Calu3 (cell line): ENCODE data around the gene SUPT16H. TPM values are rescaled to one million over a fixed set of nuclear protein-coding genes. Genes with fewer than 3 reads are reported as not detected.

Experiments used
- BruUV-seq: library from RNA; stranded (reverse); fragments of 400-500 nt; replicated peaks from 2 replicates; lab custom pipeline; 2021; lab: Mats Ljungman, UMichigan
- CTCF ChIA-PET: fragments of 300-600 bp; sonication (Branson Sonifier 250); formaldehyde crosslinking; loops from one replicate; lab custom pipeline; 2022; ENCODE audit warnings: antibody characterized with exemption; lab: Charles Lee
- DNase-seq: peaks from one replicate; pipeline ENCODE4 v3.0.0; 2022
- H3K27ac Mint-ChIP-seq: one replicate; pipeline ENCODE4 v1.8.0; 2022; ENCODE audit warnings: mixed read lengths; ENCODE audit not compliant: unreplicated experiment
- H3K27me3 Mint-ChIP-seq: one replicate; pipeline ENCODE4 v1.8.0; 2022; ENCODE audit warnings: mixed read lengths; ENCODE audit not compliant: unreplicated experiment
- H3K36me3 Mint-ChIP-seq: one replicate; pipeline ENCODE4 v1.8.0; 2022; ENCODE audit warnings: mild to moderate bottlenecking, moderate library complexity, mixed read lengths; ENCODE audit not compliant: insufficient read depth, unreplicated experiment
- H3K4me1 Mint-ChIP-seq: one replicate; pipeline ENCODE4 v1.8.0; 2022; ENCODE audit warnings: mild to moderate bottlenecking, low read depth, mixed read lengths; ENCODE audit not compliant: unreplicated experiment
- H3K4me3 Mint-ChIP-seq: one replicate; pipeline ENCODE4 v1.8.0; 2022; ENCODE audit warnings: mild to moderate bottlenecking, low read depth, moderate library complexity, mixed read lengths; ENCODE audit not compliant: unreplicated experiment
- H3K9me3 Mint-ChIP-seq: one replicate; pipeline ENCODE4 v1.8.0; 2022; ENCODE audit warnings: low read depth, mixed read lengths; ENCODE audit not compliant: unreplicated experiment
- intact Hi-C: fragments of 100-400 bp; cut with micrococcal nuclease; formaldehyde crosslinking; loops from one replicate; pipeline ENCODE4 v1.10.0; 2022; ENCODE audit not compliant: unreplicated experiment
- total RNA-seq: library from RNA; stranded (reverse); gene quantifications from 2 replicates; pipeline ENCODE4 v1.2.3, GENCODE V29; 2022
- TF ChIP-seq, protein P1 (sequence below): fragments of 200-600 bp; IDR thresholded peaks from one replicate; pipeline ENCODE4 v1.8.0; 2022; ENCODE audit warnings: antibody characterized with exemption; ENCODE audit not compliant: unreplicated experiment

Gene SUPT16H
- total RNA-seq, 1 experiment from 2014 or later = 81.9 TPM

DNA sequence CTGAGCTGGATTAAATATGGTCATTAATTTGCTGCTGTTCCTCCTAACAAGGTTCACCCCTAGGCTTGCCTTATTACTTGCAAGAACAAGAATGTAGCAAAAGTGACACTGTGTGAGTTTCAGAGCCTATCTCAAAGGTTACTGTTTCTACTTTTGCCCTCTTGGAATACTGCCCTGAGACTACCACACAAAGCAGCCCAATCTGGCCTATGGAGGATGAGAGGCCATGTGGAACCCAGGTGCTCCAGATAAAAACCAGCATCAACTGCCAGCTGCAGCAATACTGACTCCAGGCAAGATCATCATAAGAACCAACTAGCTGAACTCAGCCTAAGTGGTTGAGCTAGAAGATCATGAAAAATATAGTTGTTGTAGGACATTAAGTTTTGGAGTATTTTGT lies 22.4 kb upstream of the SUPT16H start:
- TF ChIP-seq, protein P1, sequence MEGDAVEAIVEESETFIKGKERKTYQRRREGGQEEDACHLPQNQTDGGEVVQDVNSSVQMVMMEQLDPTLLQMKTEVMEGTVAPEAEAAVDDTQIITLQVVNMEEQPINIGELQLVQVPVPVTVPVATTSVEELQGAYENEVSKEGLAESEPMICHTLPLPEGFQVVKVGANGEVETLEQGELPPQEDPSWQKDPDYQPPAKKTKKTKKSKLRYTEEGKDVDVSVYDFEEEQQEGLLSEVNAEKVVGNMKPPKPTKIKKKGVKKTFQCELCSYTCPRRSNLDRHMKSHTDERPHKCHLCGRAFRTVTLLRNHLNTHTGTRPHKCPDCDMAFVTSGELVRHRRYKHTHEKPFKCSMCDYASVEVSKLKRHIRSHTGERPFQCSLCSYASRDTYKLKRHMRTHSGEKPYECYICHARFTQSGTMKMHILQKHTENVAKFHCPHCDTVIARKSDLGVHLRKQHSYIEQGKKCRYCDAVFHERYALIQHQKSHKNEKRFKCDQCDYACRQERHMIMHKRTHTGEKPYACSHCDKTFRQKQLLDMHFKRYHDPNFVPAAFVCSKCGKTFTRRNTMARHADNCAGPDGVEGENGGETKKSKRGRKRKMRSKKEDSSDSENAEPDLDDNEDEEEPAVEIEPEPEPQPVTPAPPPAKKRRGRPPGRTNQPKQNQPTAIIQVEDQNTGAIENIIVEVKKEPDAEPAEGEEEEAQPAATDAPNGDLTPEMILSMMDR = no peak
- CTCF ChIA-PET = no interaction called here
- intact Hi-C loops = no loop called here
- H3K9me3 Mint-ChIP-seq = no peaks in the 10 kb centered on the region
- no peak overlapping the region for H3K4me3 Mint-ChIP-seq
- H3K4me1 Mint-ChIP-seq = no peaks in the 10 kb centered on the region
- BruUV-seq = no TSS peak
- H3K27me3 Mint-ChIP-seq = no peaks in the 10 kb centered on the region
- no peak overlapping the region for H3K27ac Mint-ChIP-seq
- no peak for DNase-seq
- H3K36me3 Mint-ChIP-seq = peaks cover 61% of the 10 kb centered on the region

- Mint-ChIP-seq H3K27me3 (no peaks in the 10 kb centered on the region), H3K9me3 (no peaks in the 10 kb centered on the region), H3K27ac (no peak overlapping the region), H3K4me1 (no peaks in the 10 kb centered on the region), H3K36me3 (peaks cover 71% of the 10 kb centered on the region), H3K4me3 (no peak overlapping the region)
- TF ChIP-seq, protein P1 = no peak
- intact Hi-C loops = no loop called here
- DNase-seq = no peak
- no TSS peak for BruUV-seq
- CTCF ChIA-PET = no interaction called here
Observed at GRCh38 chr14:21405097-21405496, 21.3 kb upstream of the SUPT16H start.

- CTCF ChIA-PET = no interaction called here
- Mint-ChIP-seq H3K4me1 (no peaks in the 10 kb centered on the region), H3K27ac (no peak overlapping the region), H3K9me3 (no peaks in the 10 kb centered on the region), H3K27me3 (no peaks in the 10 kb centered on the region), H3K4me3 (no peak overlapping the region), H3K36me3 (peaks cover 50% of the 10 kb centered on the region)
- DNase-seq = no peak
- BruUV-seq = no TSS peak
- TF ChIP-seq, protein P1 = no peak
- intact Hi-C loops = no loop called here
Observed at GRCh38 chr14:21399311-21399870, 15.6 kb upstream of the SUPT16H start.

- Mint-ChIP-seq H3K9me3 (no peaks in the 10 kb centered on the region), H3K4me1 (no peaks in the 10 kb centered on the region), H3K4me3 (no peak overlapping the region), H3K36me3 (peaks cover 55% of the 10 kb centered on the region), H3K27me3 (no peaks in the 10 kb centered on the region), H3K27ac (no peak overlapping the region)
- intact Hi-C loops = no loop called here
- TF ChIP-seq, protein P1 = no peak
- DNase-seq = no peak
- BruUV-seq = no TSS peak
- CTCF ChIA-PET = no interaction called here
Observed at GRCh38 chr14:21398901-21399300, 15.1 kb upstream of the SUPT16H start.
